A549 (cell line): ENCODE measurements around the gene HINFP. TPM values are rescaled to one million over a fixed set of nuclear protein-coding genes. Genes with fewer than 3 reads are reported as not detected.
A peak's percentile ranks its signal among the peaks of the same experiment; 100 is the strongest.

Experiments used
- ATAC-seq, 2 experiments: fragments of 200-7000 bp in 1 of 2; fragments of >200 bp in 1 of 2; cut with Nextera tagmentation in 1 of 2; cut with Tn5 transposase in 1 of 2; 3 replicates each; pipeline versions ENCODE4 v1.8.0 to v1.9.1; 2018 to 2020; ENCODE audit warnings: mild to moderate bottlenecking in 1 of 2, moderate library complexity in 1 of 2
- CTCF ChIA-PET: fragments of 300-600 bp; sonication (Branson Sonifier 250); formaldehyde crosslinking; extraction: SDS; loops from one replicate; lab custom pipeline; 2021; ENCODE audit warnings: antibody characterized with exemption, inconsistent platforms; lab: Yijun Ruan, JAX
- POLR2A ChIA-PET: fragments of 350-600 bp; formaldehyde crosslinking; extraction: SDS; loops from one replicate; lab custom pipeline; 2021; ENCODE audit warnings: antibody characterized with exemption, inconsistent platforms; lab: Yijun Ruan, JAX
- DNase-seq, 2 experiments: peaks; one replicate each; pipeline versions ENCODE4 v3.0.0 to v3.0.0-alpha.2; 2011 to 2016; ENCODE audit warnings: low read depth in 1 of 2, low spot score in 1 of 2
- FAIRE-seq: peaks from 2 replicates; lab custom pipeline; 2011; peaks lifted over from hg19 to GRCh38; lab: Jason Lieb, UNC
- H3K27ac ChIP-seq, 2 experiments: fragments of >200 bp; sonication (Bioruptor Twin); formaldehyde crosslinking; 3 replicates each; pipeline ENCODE4 v1.5.1; 2016 to 2017
- H3K4me1 ChIP-seq: fragments of >200 bp; sonication (Bioruptor Twin); formaldehyde crosslinking; 3 replicates; pipeline ENCODE4 v1.6.1; 2016
- H3K4me2 ChIP-seq: fragments of >200 bp; sonication (Bioruptor Twin); formaldehyde crosslinking; 3 replicates; pipeline ENCODE4 v1.6.1; 2016
- H3K4me3 ChIP-seq: fragments of >200 bp; sonication (Bioruptor Twin); formaldehyde crosslinking; 3 replicates; pipeline ENCODE4 v1.5.1; 2016
- H3K9me3 ChIP-seq: fragments of >200 bp; sonication (Bioruptor Twin); formaldehyde crosslinking; 3 replicates; pipeline ENCODE4 v1.6.1; 2016
- CBX2 ChIP-seq: fragments of 200-600 bp; sonication (generic); IDR thresholded peaks from 2 replicates; pipeline ENCODE4 v1.6.1; 2016; ENCODE audit warnings: low read depth, mild to moderate bottlenecking, borderline replicate concordance
- CHD2 ChIP-seq: fragments of 150-350 bp; IDR thresholded peaks from 2 replicates; pipeline ENCODE4 v1.6.1; 2014; ENCODE audit warnings: low read length; ENCODE audit not compliant: partially characterized antibody
- CHD4 ChIP-seq: fragments of 200-600 bp; sonication (generic); IDR thresholded peaks from 2 replicates; pipeline ENCODE4 v1.6.1; 2016; ENCODE audit warnings: antibody characterized with exemption, mild to moderate bottlenecking, borderline replicate concordance
- EHMT2 ChIP-seq: fragments of 200-600 bp; sonication (generic); IDR thresholded peaks from 2 replicates; pipeline ENCODE4 v1.6.1; 2016; ENCODE audit warnings: antibody characterized with exemption, low read depth, mild to moderate bottlenecking, moderate library complexity
- ESRRA ChIP-seq: fragments of 150-350 bp; IDR thresholded peaks from 2 replicates; pipeline ENCODE4 v1.6.1; 2014; ENCODE audit warnings: mild to moderate bottlenecking, low read length, borderline replicate concordance
- JUN ChIP-seq, 2 experiments: fragments of >200 bp; sonication (Bioruptor Twin); formaldehyde crosslinking; IDR thresholded peaks; 2 replicates in 1 of 2; 3 replicates in 1 of 2; pipeline ENCODE4 v1.6.1; 2016 to 2017
- KDM5A ChIP-seq: fragments of 200-600 bp; sonication (generic); IDR thresholded peaks from 2 replicates; pipeline ENCODE4 v1.6.1; 2016; ENCODE audit warnings: antibody characterized with exemption, mild to moderate bottlenecking
- MAFK ChIP-seq: fragments of 450-650 bp; IDR thresholded peaks from 2 replicates; pipeline ENCODE4 v1.6.1; 2014; ENCODE audit not compliant: partially characterized antibody
- MAX ChIP-seq: IDR thresholded peaks from 2 replicates; pipeline ENCODE4 v1.6.1; 2012
- MYC ChIP-seq: IDR thresholded peaks from 2 replicates; pipeline ENCODE4 v1.6.1; 2012; ENCODE audit warnings: mild to moderate bottlenecking, inconsistent platforms, low read length, improper control_type of control experiment, borderline replicate concordance
- PBX3 ChIP-seq: IDR thresholded peaks from 2 replicates; pipeline ENCODE4 v1.6.1; 2012
- PHF8 ChIP-seq: fragments of 200-600 bp; sonication (generic); IDR thresholded peaks from 2 replicates; pipeline ENCODE4 v1.6.1; 2016; ENCODE audit warnings: low read depth, mild to moderate bottlenecking, antibody characterized with exemption, moderate library complexity, borderline replicate concordance
- POLR2A ChIP-seq: IDR thresholded peaks from 2 replicates; pipeline ENCODE4 v1.6.1; 2012; ENCODE audit warnings: mild to moderate bottlenecking, low read length
- RFX5 ChIP-seq: fragments of 450-650 bp; IDR thresholded peaks from 2 replicates; pipeline ENCODE4 v1.7.1; 2014; ENCODE audit warnings: antibody characterized with exemption, mild to moderate bottlenecking, moderate library complexity
- WGBS: methylation state at CpG from one replicate; pipeline ENCODE4 v1.1.6; 2017; ENCODE audit errors: missing lambda C conversion rate; 5-methylcytosine and 5-hydroxymethylcytosine counted together
- polyA plus RNA-seq, 4 experiments: library from polyadenylated mRNA; depleted of rRNA in 3 of 4; stranded (reverse); fragments of >200 nt; fragmentation: RNase III in 1 of 4; extraction: RNeasy Plus Mini Kit Qiagen cat#74134 plus additional on column Dnase treatment in 1 of 4; gene quantifications; 2 replicates in 3 of 4; 3 replicates in 1 of 4; pipeline ENCODE4 v1.2.3, GENCODE V29; 2011 to 2017

Gene HINFP
- polyA plus RNA-seq, 2 of the 4 experiments (the other 2 are of a cell fraction): 10.0 to 13.0 TPM

- ATAC-seq (no peak), FAIRE-seq (no peak), DNase-seq (no peak)
- Histone ChIP-seq H3K4me3 (peak overlapping the region; percentile 68; the same call in 2 of the 3 replicates), H3K9me3 (no peaks in the 10 kb centered on the region), H3K4me2 (peak overlapping the region; percentile 89), H3K27ac (peak overlapping the region in 1 of 2 experiments; percentile 100; a peak in 1 of 6 replicates), H3K4me1 (peaks cover 37% of the 10 kb centered on the region)
- ChIA-PET POLR2A (no interaction called here), CTCF (interaction anchor here (0.9 to 1.3 kb wide), 3 partner anchors 10 to 104 kb away, joined by 3 to 4 read pairs (median 3); no protein-coding TSS in a partner anchor)
- TF ChIP-seq CBX2 (no peak), MAFK (no peak), POLR2A (peak; percentile 17; the same call in 1 of the 2 replicates), RFX5 (no peak), PBX3 (0 out of 2 replicates have a peak, but pooled peaks have one; percentile 35)
- WGBS: 80% methylated on average over 13 of the region's 13 CpGs
Observed at GRCh38 chr11:119091966-119092879, 29.2 kb upstream of the HINFP start.

GRCh38 chr11:119092880-119093842 is 28.2 kb upstream of the HINFP start:
- peaks cover 28% of the 10 kb centered on the region for H3K4me1 ChIP-seq
- no peak for ATAC-seq
- TF ChIP-seq PBX3: peak; percentile 60; the same call in 1 of the 2 replicates
- no peak for TF ChIP-seq CHD4
- H3K27ac ChIP-seq: peak overlapping the region; percentile 89 to 100; a peak in 5 of 6 replicates
- DNase-seq: no peak
- no peaks in the 10 kb centered on the region for H3K9me3 ChIP-seq
- peak overlapping the region; percentile 89 for H3K4me2 ChIP-seq
- ChIA-PET POLR2A (interaction anchor here (0.7 to 2.2 kb wide), 2 partner anchors 8 to 10 kb away, joined by 4 to 31 read pairs; partner anchors contain the start of gene HMBS), CTCF (interaction anchor here (0.7 to 1.9 kb wide), 5 partner anchors 8 to 268 kb away, joined by 3 to 21 read pairs (median 4); partner anchors contain the start of genes C2CD2L and HMBS)
- WGBS: 45% methylated on average over 9 of the region's 12 CpGs
- FAIRE-seq: no peak
- peak overlapping the region; percentile 68 for H3K4me3 ChIP-seq

GRCh38 chr11:119093942-119094815 is 27.2 kb upstream of the HINFP start:
- peaks cover 28% of the 10 kb centered on the region for H3K4me1 ChIP-seq
- no peak for TF ChIP-seq ESRRA
- TF ChIP-seq PHF8: 0 out of 2 replicates have a peak, but pooled peaks have one; percentile 27
- peak in 1 of 2 experiments; percentile 55; a peak in 2 of 5 replicates for TF ChIP-seq JUN (IDR thresholded peaks at IDR 0.05)
- TF ChIP-seq CHD4: no peak
- peak; percentile 32 for TF ChIP-seq POLR2A
- no peak for TF ChIP-seq MAX
- TF ChIP-seq MYC: no peak
- TF ChIP-seq CHD2: no peak
- no peak for TF ChIP-seq KDM5A
- no peak for TF ChIP-seq EHMT2
- no peak for TF ChIP-seq CBX2
- FAIRE-seq (no peak), ATAC-seq (peak; percentile 7 to 17; a peak in 4 of 6 replicates), DNase-seq (no peak)
- POLR2A ChIA-PET: interaction anchor here (0.7 to 2.2 kb wide), 13 partner anchors 9 to 244 kb away, joined by 3 to 31 read pairs (median 5); partner anchors contain the start of genes C2CD2L, HINFP, HMBS and HYOU1
- no peaks in the 10 kb centered on the region for H3K9me3 ChIP-seq
- H3K4me2 ChIP-seq: peak overlapping the region; percentile 89
- H3K4me3 ChIP-seq: peak overlapping the region; percentile 68
- CTCF ChIA-PET: interaction anchor here (0.6 to 1.9 kb wide), 13 partner anchors 9 to 339 kb away, joined by 3 to 21 read pairs (median 4); partner anchors contain the start of genes C2CD2L, HMBS, NLRX1 and VPS11
- under 1% methylated on average over 7 of the region's 81 CpGs for WGBS
- peak overlapping the region; percentile 89 to 100 for H3K27ac ChIP-seq
